Rectal smooth muscle tissue (tissue), 1 donor: ENCODE measurements around the gene GAL3ST1.
A peak's percentile ranks its signal among the peaks of the same experiment; 100 is the strongest.
"Not testable (repeated sequence)": the region's sequence is repeated elsewhere in the genome, so short reads cannot be mapped to it uniquely, and the experiment has no call there.

Source experiments
- H3K27ac ChIP-seq: one replicate; pipeline ENCODE4 v1.7.0; 2013; ENCODE audit warnings: low read depth, low read length, inconsistent platforms
- H3K27me3 ChIP-seq: one replicate; pipeline ENCODE4 v1.7.0; 2013; ENCODE audit warnings: low read length; ENCODE audit not compliant: control insufficient read depth, insufficient read depth
- H3K36me3 ChIP-seq: one replicate; pipeline ENCODE4 v1.7.0; 2013; ENCODE audit warnings: low read length; ENCODE audit not compliant: control insufficient read depth, insufficient read depth
- H3K4me1 ChIP-seq: one replicate; pipeline ENCODE4 v1.7.0; 2013; ENCODE audit warnings: low read length; ENCODE audit not compliant: control insufficient read depth, insufficient read depth
- H3K4me3 ChIP-seq: one replicate; pipeline ENCODE4 v1.7.0; 2013; ENCODE audit warnings: low read length
- H3K9ac ChIP-seq: one replicate; pipeline ENCODE4 v1.7.0; 2013; ENCODE audit warnings: low read length

GAL3ST1 gene

DNA sequence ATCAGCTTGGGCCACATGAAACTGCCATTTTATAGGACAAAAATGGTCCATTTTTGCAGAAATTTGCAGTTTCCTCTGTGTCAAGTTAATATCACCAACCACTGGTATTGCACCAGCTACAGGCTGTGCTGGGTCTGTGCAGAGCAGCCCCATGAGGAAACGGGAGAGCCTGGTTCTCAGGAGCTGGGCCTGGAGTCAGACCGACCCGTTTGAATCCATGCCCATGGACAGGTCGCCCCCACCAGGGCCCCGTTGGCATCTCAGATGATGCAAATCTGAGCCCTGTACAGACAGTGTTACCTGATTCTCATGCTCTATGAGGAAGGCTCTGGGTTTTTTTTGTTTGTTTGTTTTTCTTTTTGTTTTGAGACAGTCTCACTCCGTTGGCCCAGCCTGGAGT, 18.1 kb downstream of the GAL3ST1 start:
- H3K4me1 ChIP-seq: no peaks in the 10 kb centered on the region
- no peak overlapping the region for H3K27ac ChIP-seq
- H3K4me3 ChIP-seq: no peak overlapping the region
- H3K9ac ChIP-seq: no peak overlapping the region
- H3K27me3 ChIP-seq: no peaks in the 10 kb centered on the region
- H3K36me3 ChIP-seq: no peaks in the 10 kb centered on the region

DNA sequence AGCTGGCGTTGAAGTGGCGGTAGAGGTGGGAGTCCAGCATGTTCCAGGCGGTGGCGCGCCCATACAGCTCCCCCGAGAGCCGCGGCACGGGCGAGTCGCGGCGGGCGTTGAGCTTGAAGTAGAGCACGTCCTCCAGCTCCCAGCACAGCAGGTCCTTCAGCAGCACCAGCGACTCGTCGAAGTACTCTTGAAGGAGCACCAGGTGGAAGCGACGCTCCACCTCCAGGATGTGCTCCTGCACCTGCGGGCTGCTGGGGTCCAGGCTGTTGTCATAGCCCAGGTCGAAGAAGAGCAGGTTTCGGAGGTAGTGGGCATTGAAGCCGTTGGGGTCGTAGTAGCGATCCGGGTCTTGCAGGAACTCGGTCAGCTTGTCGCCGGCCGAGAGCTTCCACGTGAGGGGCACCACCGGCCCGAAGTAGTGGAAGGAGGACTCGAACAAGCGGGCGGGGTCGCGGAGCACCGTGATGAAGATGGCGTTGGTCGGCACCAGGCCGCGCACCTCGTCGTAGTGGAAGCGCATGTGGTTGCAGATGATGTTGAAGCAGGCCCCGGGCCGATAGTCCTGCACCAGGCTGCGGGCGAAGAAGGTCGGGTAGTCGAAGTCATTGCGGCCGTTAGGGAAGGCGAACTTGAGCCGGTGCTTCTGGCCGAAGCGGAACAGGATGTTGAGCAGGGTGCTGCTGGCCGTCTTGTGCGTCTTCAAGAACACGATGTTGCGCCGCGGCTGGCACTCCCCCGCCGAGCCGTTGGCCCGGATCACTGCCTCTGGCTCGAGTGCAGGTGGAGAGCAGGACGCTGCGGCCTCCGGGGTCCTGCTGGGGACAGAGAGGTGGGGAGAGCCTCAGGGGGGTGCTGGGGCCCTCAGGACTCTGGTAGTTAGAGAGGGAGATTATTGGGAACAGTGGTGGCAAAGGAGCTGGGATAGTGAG, 18.9 kb downstream of the GAL3ST1 start:
- Histone ChIP-seq H3K27ac (no peak overlapping the region), H3K4me1 (no peaks in the 10 kb centered on the region), H3K4me3 (no peak overlapping the region), H3K36me3 (no peaks in the 10 kb centered on the region), H3K27me3 (no peaks in the 10 kb centered on the region), H3K9ac (no peak overlapping the region)

DNA sequence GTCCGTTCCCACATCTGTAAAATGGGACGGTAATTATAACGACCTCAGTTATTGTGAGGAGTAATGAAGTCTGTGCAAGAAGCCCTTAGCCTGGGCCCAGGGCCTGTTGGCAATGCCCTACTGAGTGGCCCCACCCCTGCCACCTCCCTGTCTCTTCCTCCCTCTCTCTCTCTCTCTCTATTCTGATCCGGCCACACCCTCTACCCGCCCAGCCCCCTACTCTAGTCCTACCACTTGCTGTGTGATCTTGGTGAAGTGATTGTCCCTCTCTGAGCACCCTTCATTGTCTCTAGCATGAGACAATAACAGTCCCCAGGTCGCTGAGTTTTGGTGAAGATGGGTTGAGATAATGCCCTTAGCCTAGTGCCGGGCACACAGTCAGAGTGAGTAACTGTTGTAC, 20.5 kb downstream of the GAL3ST1 start:
- H3K4me3 ChIP-seq: no peak overlapping the region
- no peaks in the 10 kb centered on the region for H3K27me3 ChIP-seq
- no peak overlapping the region for H3K27ac ChIP-seq
- H3K4me1 ChIP-seq: no peaks in the 10 kb centered on the region
- H3K36me3 ChIP-seq: no peaks in the 10 kb centered on the region
- no peak overlapping the region for H3K9ac ChIP-seq

DNA sequence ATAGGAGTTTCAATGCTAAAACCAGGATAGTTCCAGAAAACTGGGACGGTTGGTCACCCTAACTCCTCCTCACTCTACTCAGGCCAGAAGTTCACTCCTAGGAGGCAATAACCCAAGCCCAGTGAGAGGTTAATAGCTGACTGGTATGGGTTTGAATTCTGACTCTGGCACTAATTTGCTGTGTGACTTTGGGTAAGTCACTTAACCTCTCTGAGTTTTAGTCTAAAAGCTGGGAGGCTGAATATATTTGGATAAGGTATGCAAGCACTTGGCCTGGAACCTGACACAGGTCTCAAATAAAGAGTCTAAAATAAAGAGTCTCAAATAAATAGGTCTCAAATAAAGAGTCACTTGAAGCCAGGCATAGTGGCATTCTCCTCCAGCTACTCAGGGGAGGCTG, 21.7 kb downstream of the GAL3ST1 start:
- no peak overlapping the region for H3K27ac ChIP-seq
- H3K4me3 ChIP-seq: no peak overlapping the region
- H3K36me3 ChIP-seq: no peaks in the 10 kb centered on the region
- no peaks in the 10 kb centered on the region for H3K4me1 ChIP-seq
- H3K27me3 ChIP-seq: no peaks in the 10 kb centered on the region
- H3K9ac ChIP-seq: no peak overlapping the region

DNA sequence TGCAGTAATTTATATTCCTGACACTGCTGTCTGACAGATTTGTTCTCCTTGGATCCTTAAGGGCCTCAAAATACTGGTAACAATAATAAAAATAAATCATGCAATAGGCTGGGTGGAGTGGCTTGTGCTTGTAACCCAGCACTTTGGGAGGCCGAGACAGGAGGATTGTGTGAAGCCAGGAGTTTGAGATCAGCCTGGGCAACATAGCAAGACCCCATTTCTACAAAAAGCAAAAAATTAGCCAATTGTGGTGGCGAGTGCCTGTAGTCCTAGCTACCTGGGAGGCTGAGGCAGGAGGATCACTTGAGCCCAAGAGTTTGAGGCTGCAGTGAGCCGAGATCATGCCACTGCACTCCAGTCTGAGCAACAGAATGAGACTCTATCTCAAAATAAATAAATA, 22.7 kb downstream of the GAL3ST1 start:
- H3K27me3 ChIP-seq, H3K4me1 ChIP-seq, H3K27ac ChIP-seq, H3K36me3 ChIP-seq, H3K4me3 ChIP-seq, H3K9ac ChIP-seq: not testable (repeated sequence)

DNA sequence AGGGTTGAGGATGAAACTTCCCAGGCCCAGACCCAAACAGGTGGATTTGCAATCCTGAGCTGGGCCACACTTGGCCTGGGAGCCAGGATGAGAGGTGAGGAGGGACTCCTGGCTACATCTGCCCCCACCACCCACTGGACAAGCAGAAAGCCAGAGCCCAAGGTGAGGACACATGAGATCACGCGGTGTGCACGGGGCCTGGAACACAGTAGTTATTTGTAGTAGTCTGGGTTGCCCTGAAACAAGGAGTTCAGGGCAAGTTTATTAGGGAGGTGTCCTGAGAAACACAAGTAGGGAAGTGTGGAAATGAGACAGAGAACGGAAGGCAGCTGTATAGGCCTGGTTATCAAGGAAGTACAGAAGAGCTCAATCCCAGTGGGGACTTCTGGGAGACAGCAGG, 27.3 kb downstream of the GAL3ST1 start:
- no peak overlapping the region for H3K27ac ChIP-seq
- H3K9ac ChIP-seq: no peak overlapping the region
- no peak overlapping the region for H3K4me3 ChIP-seq
- no peaks in the 10 kb centered on the region for H3K4me1 ChIP-seq
- peaks cover 3% of the 10 kb centered on the region for H3K27me3 ChIP-seq
- H3K36me3 ChIP-seq: no peaks in the 10 kb centered on the region

DNA sequence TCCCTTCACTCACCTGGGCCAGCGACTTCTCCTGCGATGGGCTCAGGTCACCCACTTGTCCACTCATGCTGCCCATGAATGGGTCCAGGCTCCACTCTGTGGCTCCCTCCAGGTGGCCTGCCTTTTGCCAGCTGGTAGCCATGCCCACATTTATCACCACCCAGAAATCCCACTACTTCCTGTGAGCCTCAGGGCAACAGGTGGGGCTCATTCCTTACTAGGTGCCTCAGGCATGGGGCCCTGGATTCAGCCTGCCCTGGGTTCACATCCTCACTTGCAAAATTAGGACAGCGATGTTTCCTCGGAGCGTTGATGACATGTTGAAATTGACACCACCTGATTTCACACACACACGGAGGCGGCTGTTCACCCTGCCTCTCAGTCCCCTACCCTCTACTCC, 27.8 kb downstream of the GAL3ST1 start, which contains the start of gene SEC14L6:
Gene SEC14L6, minus strand, starts transcription at position 126 of the 400 bp plus-strand sequence. Its CDS starts 59 bp downstream, at position 67.
- H3K4me1 ChIP-seq: no peaks in the 10 kb centered on the region
- H3K9ac ChIP-seq: no peak within 1 kb of the TSS
- no peaks in the 10 kb centered on the region for H3K36me3 ChIP-seq
- H3K27ac ChIP-seq: no peak within 1 kb of the TSS
- no peak within 1 kb of the TSS for H3K4me3 ChIP-seq
- H3K27me3 ChIP-seq: peaks cover 3% of the 10 kb centered on the region

DNA sequence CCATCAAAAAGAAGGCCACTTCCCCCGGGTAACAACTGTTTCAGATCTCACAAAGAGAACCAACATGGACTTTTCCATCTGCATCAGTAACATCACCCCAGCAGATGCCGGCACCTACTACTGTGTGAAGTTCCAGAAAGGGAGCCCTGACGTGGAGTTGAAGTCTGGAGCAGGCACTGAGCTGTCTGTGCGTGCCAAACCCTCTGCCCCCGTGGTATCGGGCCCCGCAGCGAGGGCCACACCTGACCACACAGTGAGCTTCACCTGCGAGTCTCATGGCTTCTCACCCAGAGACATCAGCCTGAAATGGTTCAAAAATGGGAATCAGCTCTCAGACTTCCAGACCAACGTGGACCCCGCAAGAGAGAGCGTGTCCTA, 31.7 kb downstream of the GAL3ST1 start:
- no peak overlapping the region for H3K9ac ChIP-seq
- peaks cover 3% of the 10 kb centered on the region for H3K27me3 ChIP-seq
- no peaks in the 10 kb centered on the region for H3K36me3 ChIP-seq
- H3K4me1 ChIP-seq: no peaks in the 10 kb centered on the region
- no peak overlapping the region for H3K4me3 ChIP-seq
- H3K27ac ChIP-seq: no peak overlapping the region

DNA sequence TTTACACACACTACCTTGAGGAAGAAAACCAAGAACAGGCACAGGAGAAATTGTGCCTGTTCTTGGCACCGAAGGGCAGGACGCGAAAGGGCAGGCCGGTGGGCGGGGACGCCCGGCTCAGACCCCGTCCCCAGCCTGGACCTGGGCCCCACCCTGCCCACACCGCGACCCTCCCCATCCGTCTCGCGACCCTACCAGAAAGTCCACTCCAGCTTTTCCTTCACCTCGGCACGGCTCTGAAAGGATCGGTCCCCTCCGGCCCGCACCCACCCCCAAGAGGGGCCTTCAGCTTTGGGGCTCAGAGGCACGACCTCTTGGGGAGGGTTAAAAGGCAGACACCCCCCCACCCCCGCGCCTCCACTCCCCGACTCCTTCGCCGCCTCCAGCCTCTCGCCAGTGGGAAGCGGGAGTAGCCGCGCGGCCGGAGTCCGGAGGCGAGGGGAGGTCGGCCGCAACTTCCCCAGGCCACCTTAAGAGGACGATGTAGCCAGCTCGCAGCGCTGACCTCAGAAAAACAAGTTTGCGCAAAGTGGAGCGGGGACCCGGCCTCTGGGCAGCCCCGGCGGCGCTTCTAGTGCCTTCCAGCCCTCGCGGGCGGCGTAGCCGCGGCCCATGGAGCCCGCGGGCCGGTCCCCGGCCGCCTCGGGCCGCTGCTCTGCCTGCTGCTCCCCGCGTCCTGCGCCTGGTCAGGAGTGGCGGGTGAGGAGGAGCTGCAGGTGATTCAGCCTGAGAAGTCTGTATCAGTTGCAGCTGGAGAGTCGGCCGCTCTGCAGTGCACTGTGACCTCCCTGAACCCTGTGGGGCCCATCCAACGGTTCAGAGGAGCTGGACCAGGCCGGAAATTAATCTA, 32.3 kb downstream of the GAL3ST1 start:
- H3K4me1 ChIP-seq: no peaks in the 10 kb centered on the region
- no peak overlapping the region for H3K27ac ChIP-seq
- peak overlapping the region; percentile 27 for H3K4me3 ChIP-seq
- peaks cover 3% of the 10 kb centered on the region for H3K27me3 ChIP-seq
- no peak overlapping the region for H3K9ac ChIP-seq
- H3K36me3 ChIP-seq: no peaks in the 10 kb centered on the region

DNA sequence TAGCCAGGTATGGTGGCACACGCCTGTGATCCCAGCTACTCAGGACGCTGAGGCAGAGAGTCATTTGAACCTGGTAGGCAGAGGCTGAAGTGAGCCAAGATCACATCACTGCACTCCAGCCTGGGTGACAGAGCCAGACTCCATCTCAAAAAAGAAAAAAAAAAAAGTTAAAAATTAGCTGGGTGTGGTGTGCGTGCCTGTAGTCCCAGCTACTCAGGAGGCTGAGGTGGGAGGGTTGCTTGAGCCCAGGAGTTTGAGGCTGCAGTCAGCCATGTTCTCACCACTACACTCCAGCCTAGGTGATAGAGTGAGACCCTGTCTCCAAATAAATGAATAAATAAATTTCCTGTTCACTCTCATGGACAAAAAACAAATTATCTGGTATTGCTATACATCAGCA, 33.0 kb downstream of the GAL3ST1 start:
- H3K4me3 ChIP-seq, H3K4me1 ChIP-seq, H3K9ac ChIP-seq, H3K27ac ChIP-seq, H3K36me3 ChIP-seq, H3K27me3 ChIP-seq: not testable (repeated sequence)

DNA sequence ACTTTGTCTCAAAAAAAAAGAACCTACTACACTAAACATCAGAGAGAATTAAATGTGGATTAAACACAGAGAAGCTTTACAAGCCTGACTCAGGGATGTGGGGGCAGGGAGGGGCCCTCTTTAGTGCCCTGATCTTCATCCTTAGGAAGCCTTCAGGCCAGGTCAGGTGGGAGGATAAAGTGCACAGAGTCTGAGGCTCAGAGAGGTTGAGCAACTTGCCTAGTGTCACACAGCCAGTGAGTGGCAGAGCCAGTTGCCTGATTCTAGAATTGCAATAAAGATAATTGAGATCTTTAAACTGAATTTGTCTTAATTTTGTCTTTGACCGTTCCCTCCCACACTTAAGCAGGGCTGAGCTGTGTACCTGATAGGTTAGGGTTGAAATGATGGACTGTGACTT, 35.1 kb downstream of the GAL3ST1 start:
- H3K4me1 ChIP-seq: no peaks in the 10 kb centered on the region
- no peak overlapping the region for H3K4me3 ChIP-seq
- no peaks in the 10 kb centered on the region for H3K36me3 ChIP-seq
- H3K27ac ChIP-seq: no peak overlapping the region
- no peaks in the 10 kb centered on the region for H3K27me3 ChIP-seq
- no peak overlapping the region for H3K9ac ChIP-seq

DNA sequence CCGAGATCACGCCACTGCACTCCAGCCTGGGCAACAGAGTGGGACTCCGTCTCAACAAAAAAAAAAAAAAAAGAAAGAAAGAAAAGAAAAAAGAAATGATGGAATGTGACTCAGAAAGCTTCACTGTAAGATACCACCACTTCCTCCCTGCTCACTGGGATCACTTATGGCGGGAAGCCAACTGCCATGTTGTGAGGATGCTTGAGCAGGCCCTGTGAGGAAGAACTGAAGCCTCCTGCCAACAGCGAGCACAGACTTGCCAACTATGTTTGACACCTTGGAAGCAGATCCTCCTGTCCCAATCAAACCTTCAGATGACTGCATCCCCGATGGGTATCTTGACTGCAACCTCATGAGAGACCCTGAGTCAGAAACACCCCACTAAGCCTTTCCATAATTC, 36.2 kb downstream of the GAL3ST1 start:
- no peaks in the 10 kb centered on the region for H3K27me3 ChIP-seq
- H3K4me1 ChIP-seq: no peaks in the 10 kb centered on the region
- H3K9ac ChIP-seq: no peak overlapping the region
- no peak overlapping the region for H3K27ac ChIP-seq
- no peaks in the 10 kb centered on the region for H3K36me3 ChIP-seq
- H3K4me3 ChIP-seq: no peak overlapping the region
